AG09309 (cell line): ENCODE data around the gene NUP153.
"Not testable (repeated sequence)": the region's sequence is repeated elsewhere in the genome, so short reads cannot be mapped to it uniquely, and the experiment has no call there.

ENCODE experiments used
- DNase-seq: peaks from one replicate; pipeline ENCODE4 v3.0.0-alpha.2; 2010; ENCODE audit warnings: low read depth
- H3K4me3 ChIP-seq: 2 replicates; pipeline ENCODE4 v1.5.1; 2011; ENCODE audit warnings: mild to moderate bottlenecking, low read depth, low read length, moderate library complexity; ENCODE audit not compliant: control insufficient read depth
- CTCF ChIP-seq: IDR thresholded peaks from 2 replicates; pipeline ENCODE4 v1.5.1; 2011; ENCODE audit warnings: mild to moderate bottlenecking, low read depth, low read length, inconsistent platforms; ENCODE audit not compliant: insufficient read depth, control insufficient read depth; ENCODE audit errors: missing control alignments

Gene NUP153

GRCh38 chr6:17599877-17600526 is 106.7 kb downstream of the NUP153 start, which contains the start of gene FAM8A1:
Gene FAM8A1, plus strand, starts transcription at chr6:17600302. Its CDS starts 108 bp downstream, at chr6:17600410.
- TF ChIP-seq CTCF, result peak; percentile 75
- peak; percentile 35 for DNase-seq
- H3K4me3 ChIP-seq, result peak within 1 kb of the TSS; percentile 83

- DNase-seq, result no peak
- no peak for TF ChIP-seq CTCF
Observed at GRCh38 chr6:17596085-17596484, 110.6 kb downstream of the NUP153 start.

GRCh38 chr6:17593246-17593645 is 113.5 kb downstream of the NUP153 start:
- H3K4me3 ChIP-seq, result no peak overlapping the region
- TF ChIP-seq CTCF, result no peak
- DNase-seq, result no peak

More at GRCh38 chr6:17596085-17596484, 110.6 kb downstream of the NUP153 start:
- H3K4me3 ChIP-seq, result no peak overlapping the region

- H3K4me3 ChIP-seq, result no peak overlapping the region
- no peak for DNase-seq
- no peak for TF ChIP-seq CTCF
Observed at GRCh38 chr6:17591287-17591686, 115.4 kb downstream of the NUP153 start.

- TF ChIP-seq CTCF, result no peak
- no peak overlapping the region for H3K4me3 ChIP-seq
- DNase-seq, result peak; percentile 60
Observed at GRCh38 chr6:17589406-17590096, 117.2 kb downstream of the NUP153 start.

- DNase-seq, result no peak
- TF ChIP-seq CTCF, result no peak
- H3K4me3 ChIP-seq, result no peak overlapping the region
Observed at GRCh38 chr6:17588011-17588410, 118.7 kb downstream of the NUP153 start.

GRCh38 chr6:17586623-17587022 is 120.1 kb downstream of the NUP153 start:
- DNase-seq, H3K4me3 ChIP-seq: not testable (repeated sequence)
